Cerebellar nuclear complex (tissue), 1 donor: ENCODE measurements around the gene LYRM9.
"Not testable (repeated sequence)": the region's sequence is repeated elsewhere in the genome, so short reads cannot be mapped to it uniquely, and the experiment has no call there.

Experiments
- DNase-seq, 2 experiments: peaks; one replicate each; lab custom pipeline; 2025; lab: John Stamatoyannopoulos, UW

LYRM9 gene

GRCh38 chr17:27839571-27840405 is 53.4 kb downstream of the LYRM9 start:
- DNase-seq: not testable (repeated sequence)

- not testable (repeated sequence) for DNase-seq
These were observed 54.6 kb downstream of the LYRM9 start for GRCh38 chr17:27838607-27839006.

DNA sequence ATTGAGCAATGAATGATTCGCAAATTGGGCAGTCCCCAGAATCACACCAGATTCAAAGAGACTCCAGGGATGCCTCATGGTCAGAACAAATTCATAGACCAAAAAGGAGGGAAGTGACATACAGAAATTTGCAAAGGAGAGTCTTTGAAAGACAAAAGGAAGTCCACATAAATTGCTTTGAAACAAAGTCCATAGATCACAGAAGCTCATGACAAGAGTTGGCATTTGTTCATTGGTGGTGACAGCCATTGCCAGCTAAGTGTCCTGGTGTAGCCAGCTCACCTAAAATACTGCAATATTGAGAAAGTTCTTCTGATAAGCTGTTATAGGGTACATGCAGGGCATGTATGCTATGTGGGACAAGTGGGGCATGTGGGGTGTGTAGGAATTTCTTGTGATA is 55.4 kb downstream of the LYRM9 start:
- DNase-seq: not testable (repeated sequence)

DNA sequence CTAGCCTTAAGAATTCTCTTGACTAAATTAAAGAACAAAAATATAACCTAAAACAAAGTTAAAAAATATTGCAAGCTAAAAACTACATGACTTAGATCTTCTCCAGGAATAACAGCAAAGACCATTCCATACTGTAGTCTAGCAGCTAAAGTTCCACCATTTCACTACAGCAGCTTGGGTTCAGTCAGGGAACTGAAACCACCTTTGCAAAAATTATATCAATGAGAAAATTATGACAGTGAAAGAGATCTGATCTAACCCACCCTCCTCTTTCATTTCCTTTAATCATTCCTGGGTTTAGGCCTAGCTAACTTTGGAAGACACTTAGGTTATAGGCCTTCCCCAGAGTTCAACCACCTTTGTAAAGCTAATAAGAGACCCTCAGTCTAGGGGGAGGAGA is 56.5 kb downstream of the LYRM9 start:
- no peak for DNase-seq

- DNase-seq: no peak
These were observed 58.6 kb downstream of the LYRM9 start for GRCh38 chr17:27834571-27834970.

DNA sequence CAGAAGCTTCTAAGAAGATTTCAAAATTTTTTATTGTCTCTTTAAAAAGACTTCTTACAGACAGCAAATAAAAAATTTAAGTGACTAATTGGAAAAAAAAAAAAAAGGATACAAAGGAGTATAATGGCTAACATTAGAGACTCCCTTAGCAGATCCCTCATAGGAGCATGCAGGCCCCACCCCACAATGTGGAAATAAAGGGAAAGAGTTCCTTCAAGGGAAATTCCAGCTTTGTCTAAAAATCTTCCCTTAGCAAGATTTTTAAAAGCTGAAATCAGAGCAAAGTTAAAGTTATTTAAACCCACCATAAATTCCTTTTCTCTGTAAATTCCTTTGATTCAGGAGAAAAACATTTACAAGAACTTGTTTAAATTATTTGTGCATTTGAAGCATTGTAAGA is 60.3 kb downstream of the LYRM9 start:
- no peak for DNase-seq

- not testable (repeated sequence) for DNase-seq
These were observed 63.3 kb downstream of the LYRM9 start for GRCh38 chr17:27829888-27830287.

DNA sequence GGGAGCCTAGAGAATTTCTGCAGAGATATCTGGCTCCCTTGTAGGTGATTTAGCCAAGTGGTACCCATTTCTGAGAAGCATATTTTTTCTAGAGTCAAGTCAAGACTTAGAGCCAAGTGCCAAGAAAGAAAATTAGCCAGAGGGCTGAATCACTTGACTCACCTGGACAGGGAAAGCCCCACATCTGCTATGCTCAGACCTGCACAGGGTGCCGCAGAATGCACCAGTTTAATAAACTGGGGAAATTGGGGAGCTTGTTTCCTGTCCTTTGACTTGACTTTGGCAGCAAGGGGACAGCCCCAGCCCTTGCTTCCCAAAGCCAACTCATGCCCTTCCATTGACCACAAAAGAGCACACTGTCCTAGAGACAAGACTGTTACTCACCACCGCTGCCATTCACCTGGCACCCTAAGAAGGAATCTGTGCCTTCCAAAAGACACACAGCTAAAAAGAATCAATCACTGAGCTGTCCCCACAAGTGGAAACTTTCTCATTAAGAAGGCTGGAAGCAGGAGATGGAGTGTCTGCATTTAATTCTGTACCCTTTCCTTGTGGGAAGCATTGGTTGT is 63.9 kb downstream of the LYRM9 start:
- DNase-seq: not testable (repeated sequence)
